Measurements from ENCODE around the gene IL36A. TPM values are rescaled to one million over a fixed set of nuclear protein-coding genes. Genes with fewer than 3 reads are reported as not detected.

The IL36A gene
- total RNA-seq, 1 experiment from 2014 or later = not detected

- Histone ChIP-seq H3K4me2 (no peak overlapping the region), H2AFZ (no peak overlapping the region), H3F3A (ENCODE audit: insufficient read depth, low read depth) (no peaks in the 10 kb centered on the region), H4K20me1 (ENCODE audit: insufficient read depth) (no peaks in the 10 kb centered on the region), H3K27me3 (ENCODE audit: insufficient read depth, low read depth) (no peaks in the 10 kb centered on the region), H3K4me3 (no peak overlapping the region), H3K36me3 (ENCODE audit: low read depth) (no peaks in the 10 kb centered on the region), H3K4me1 (replicated peaks; ENCODE audit: insufficient read depth) (peaks cover 7% of the 10 kb centered on the region; the same call in 1 of the 2 replicates), H3K9me3 (ENCODE audit: insufficient read depth, low read depth) (no peaks in the 10 kb centered on the region), H3K9me2 (ENCODE audit: insufficient read depth) (no peaks in the 10 kb centered on the region), H3K79me2 (ENCODE audit: low read depth) (no peaks in the 10 kb centered on the region), H3K27ac (no peak overlapping the region)
- intact Hi-C loops (cut with micrococcal nuclease; ENCODE audit: unreplicated experiment) = loop anchor here (1.0 to 5.0 kb wide), 4 partner anchors 119 to 359 kb away; no protein-coding TSS in a partner anchor
- ChIA-PET POLR2A (ENCODE audit: unreplicated experiment) (no interaction called here), CTCF (interaction anchor here (0.6 to 1.4 kb wide), 4 partner anchors 17 to 486 kb away, joined by 4 to 11 read pairs (median 5); no protein-coding TSS in a partner anchor)
- TF ChIP-seq EZH2 (IDR thresholded peaks at IDR 0.05; ENCODE audit: low read depth) = no peak
- TF ChIP-seq CTCF (conservative IDR thresholded peaks at IDR 0.05) = peak; percentile 63; the same call in 1 of the 2 replicates
- no TSS peak for BruUV-seq (replicated peaks)
- DNase-seq = no peak
Observed at GRCh38 chr2:112959109-112959812, 46.0 kb upstream of the IL36A start.

DNA sequence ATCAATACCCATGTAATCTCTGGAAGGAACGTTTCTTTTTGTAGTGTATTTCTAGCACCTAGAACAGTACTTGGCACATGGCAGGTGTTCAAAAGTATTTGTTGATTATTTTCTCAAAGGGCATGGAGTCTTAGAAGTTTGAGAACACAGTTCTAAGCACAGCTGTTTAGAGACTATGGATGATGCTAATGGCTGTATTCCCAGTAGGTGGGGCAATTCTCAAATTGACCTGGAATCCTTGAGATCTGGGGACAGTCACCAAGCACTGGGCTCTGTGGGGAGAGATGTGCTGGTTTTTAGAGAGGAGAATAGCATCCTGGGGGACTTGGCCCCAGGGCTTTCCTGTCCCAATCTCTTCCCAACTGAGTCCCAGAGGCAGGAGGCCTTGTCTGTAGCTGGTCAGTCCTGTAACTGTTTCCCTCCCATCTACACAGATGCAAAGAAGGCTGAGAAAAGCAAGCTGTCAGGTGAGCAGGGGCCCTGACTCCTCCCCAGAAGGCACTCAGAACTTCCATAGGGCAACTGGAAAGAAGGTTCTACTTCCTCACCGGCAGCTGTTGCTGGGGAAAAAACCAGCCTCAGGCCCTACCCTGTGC, 44.9 kb upstream of the IL36A start:
- H3K9me2 ChIP-seq (ENCODE audit: insufficient read depth) = no peaks in the 10 kb centered on the region
- H3K4me3 ChIP-seq = no peak overlapping the region
- H3F3A ChIP-seq (ENCODE audit: insufficient read depth, low read depth) = no peaks in the 10 kb centered on the region
- no peaks in the 10 kb centered on the region for H3K27me3 ChIP-seq (ENCODE audit: insufficient read depth, low read depth)
- no peaks in the 10 kb centered on the region for H4K20me1 ChIP-seq (ENCODE audit: insufficient read depth)
- no TSS peak for BruUV-seq (replicated peaks)
- TF ChIP-seq EZH2 (IDR thresholded peaks at IDR 0.05; ENCODE audit: low read depth) (no peak), CTCF (conservative IDR thresholded peaks at IDR 0.05) (peak; percentile 41)
- no peak for DNase-seq
- H3K4me1 ChIP-seq (replicated peaks; ENCODE audit: insufficient read depth) = peaks cover 7% of the 10 kb centered on the region; the same call in 1 of the 2 replicates
- CTCF ChIA-PET = interaction anchor here (0.7 to 1.0 kb wide), 2 partner anchors 117 to 120 kb away, joined by 3 to 4 read pairs; no protein-coding TSS in a partner anchor
- no peak overlapping the region for H2AFZ ChIP-seq
- intact Hi-C loops (cut with micrococcal nuclease; ENCODE audit: unreplicated experiment) = loop anchor here (10.0 kb wide), 1 partner anchor 434 kb away; no protein-coding TSS in a partner anchor
- H3K27ac ChIP-seq = no peak overlapping the region
- no peaks in the 10 kb centered on the region for H3K79me2 ChIP-seq (ENCODE audit: low read depth)
- POLR2A ChIA-PET (ENCODE audit: unreplicated experiment) = no interaction called here
- no peak overlapping the region for H3K4me2 ChIP-seq
- no peaks in the 10 kb centered on the region for H3K9me3 ChIP-seq (ENCODE audit: insufficient read depth, low read depth)
- H3K36me3 ChIP-seq (ENCODE audit: low read depth) = no peaks in the 10 kb centered on the region

GRCh38 chr2:112962308-112963175, 42.7 kb upstream of the IL36A start:
- Histone ChIP-seq H3K9me3 (ENCODE audit: insufficient read depth, low read depth) (no peaks in the 10 kb centered on the region), H3K27me3 (ENCODE audit: insufficient read depth, low read depth) (no peaks in the 10 kb centered on the region), H3F3A (ENCODE audit: insufficient read depth, low read depth) (no peaks in the 10 kb centered on the region), H3K4me1 (replicated peaks; ENCODE audit: insufficient read depth) (peaks cover 7% of the 10 kb centered on the region; the same call in 1 of the 2 replicates), H3K9me2 (ENCODE audit: insufficient read depth) (no peaks in the 10 kb centered on the region), H3K36me3 (ENCODE audit: low read depth) (no peaks in the 10 kb centered on the region), H3K4me3 (no peak overlapping the region), H3K4me2 (no peak overlapping the region), H3K79me2 (ENCODE audit: low read depth) (no peaks in the 10 kb centered on the region), H4K20me1 (ENCODE audit: insufficient read depth) (no peaks in the 10 kb centered on the region), H3K27ac (no peak overlapping the region), H2AFZ (no peak overlapping the region)
- CTCF ChIA-PET = no interaction called here
- DNase-seq = peak in 1 of 2 experiments; percentile 54
- no TSS peak for BruUV-seq (replicated peaks)
- TF ChIP-seq EZH2 (IDR thresholded peaks at IDR 0.05; ENCODE audit: low read depth) (no peak), CTCF (conservative IDR thresholded peaks at IDR 0.05) (no peak)
- POLR2A ChIA-PET (ENCODE audit: unreplicated experiment) = no interaction called here
- intact Hi-C loops (cut with micrococcal nuclease; ENCODE audit: unreplicated experiment) = loop anchor here (10.0 kb wide), 1 partner anchor 432 kb away; no protein-coding TSS in a partner anchor
